GM21526 (cell line): ENCODE results near the gene SCN9A.

ENCODE experiments used
- ATAC-seq: cut with Tn5 transposase; IDR thresholded peaks from one replicate; pipeline ENCODE4 v1.9.1; 2021; ENCODE audit warnings: moderate library complexity; ENCODE audit not compliant: unreplicated experiment, low FRiP score

SCN9A gene

DNA sequence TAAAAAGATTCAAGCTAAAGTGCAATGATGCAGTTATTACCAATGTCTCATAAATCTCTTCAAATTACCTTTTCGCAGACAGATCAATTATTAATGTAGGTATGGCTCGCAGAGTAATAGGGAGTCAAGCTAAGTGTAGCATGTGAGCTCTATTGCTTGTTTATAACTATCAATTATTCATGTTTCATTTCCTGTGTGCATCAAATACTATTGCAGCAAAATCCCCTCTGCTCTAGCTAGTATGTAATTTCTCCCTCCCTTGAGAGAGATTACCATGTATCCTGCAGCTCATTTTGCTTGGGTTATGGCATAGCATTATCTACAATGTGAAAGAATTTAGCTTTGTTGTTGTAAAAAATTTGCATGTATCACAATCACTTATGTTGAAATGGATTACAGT is 182.3 kb downstream of the SCN9A start:
- ATAC-seq = no peak

DNA sequence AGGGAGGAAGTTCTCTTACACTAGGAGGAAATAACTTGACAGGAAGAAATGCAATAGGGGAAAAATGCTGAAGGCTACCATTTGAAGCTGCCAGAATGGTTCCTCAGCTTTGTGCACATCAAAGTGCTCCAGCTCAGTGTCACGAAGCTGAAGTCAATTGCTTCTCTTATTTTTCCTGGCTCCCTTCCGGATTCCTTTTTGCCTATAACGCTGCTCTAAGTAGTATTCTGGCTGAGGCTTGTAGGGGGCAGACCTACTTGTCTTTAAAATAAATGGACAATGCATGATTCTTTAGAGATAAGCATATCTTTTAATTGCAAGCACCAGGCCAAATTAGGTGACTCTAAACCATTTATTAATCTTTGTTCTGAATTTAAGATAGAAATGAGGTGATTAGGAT is 187.7 kb downstream of the SCN9A start:
- ATAC-seq = no peak

DNA sequence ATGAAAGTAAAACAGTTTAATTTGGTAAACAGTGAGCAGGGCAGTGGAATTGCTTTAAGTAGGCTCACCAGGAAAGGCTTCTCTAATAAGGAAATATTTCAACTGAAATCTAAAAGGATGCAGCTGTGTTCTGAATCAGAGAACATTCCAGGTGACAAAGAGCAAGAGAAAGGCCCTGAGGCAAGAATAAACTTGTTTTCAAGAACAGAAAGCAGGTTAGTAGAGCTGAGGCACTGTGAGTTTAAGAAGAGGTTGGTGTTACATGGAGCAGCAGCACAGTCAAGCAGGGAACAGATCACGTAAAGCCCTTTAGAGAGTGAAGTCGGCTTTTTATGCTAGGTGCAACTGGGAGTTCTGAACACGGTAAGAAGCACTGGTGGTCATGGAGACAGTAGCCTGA is 191.0 kb downstream of the SCN9A start:
- no peak for ATAC-seq

DNA sequence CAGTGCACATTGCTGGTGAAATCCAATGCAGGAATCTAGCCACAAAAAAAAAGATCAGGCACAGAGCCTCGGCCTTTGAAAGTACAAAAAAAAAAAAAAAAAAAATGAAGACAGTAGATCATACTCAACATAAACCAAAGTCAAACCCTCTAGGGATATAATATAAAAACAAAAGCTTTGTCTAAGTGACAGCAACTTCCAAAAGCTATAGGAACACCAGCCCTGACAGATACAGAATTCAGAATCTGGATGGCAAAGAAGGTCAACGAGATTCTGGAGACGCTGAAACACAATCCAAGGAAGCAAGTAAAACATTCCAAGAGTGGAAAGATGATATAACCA is 194.0 kb downstream of the SCN9A start:
- no peak for ATAC-seq

DNA sequence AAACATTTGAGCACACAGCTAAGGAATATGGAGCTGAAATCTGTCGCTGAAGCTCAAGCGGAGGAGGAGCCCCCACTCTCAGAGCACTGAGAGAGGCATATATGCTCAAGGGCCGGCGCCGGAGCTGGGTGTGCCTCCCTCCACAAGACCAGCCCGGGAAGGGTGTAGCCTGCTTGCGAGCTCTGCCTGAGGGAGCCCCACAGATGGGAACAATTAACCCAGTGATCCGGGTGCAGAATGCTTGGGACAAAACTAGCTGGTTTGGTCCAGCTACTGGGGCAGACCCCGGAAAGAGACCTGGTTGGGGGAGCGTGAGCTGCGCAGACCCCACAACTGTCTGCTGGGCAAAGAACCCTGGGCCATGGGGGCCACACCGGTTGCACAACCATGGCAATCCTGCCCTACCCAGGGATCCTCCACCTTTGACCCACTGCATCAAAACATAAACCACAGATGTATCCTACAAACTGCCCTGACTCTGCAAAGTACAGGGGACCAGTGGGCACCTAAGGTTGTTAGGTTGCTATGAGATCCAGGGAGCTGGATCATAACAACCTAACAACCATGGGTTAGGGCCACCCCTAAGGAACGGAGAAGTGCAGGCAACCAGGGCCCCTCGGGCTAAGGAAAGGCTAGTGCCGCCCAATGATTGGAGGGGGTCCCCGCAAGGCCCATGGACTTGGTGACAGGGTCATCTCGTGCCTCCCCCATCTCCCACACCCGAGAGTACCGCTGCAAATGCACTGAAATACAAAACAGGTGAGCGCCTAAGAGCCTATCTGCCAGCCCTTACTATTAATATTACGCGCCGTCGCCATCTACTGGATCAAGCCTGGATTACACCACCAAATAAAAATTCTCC is 194.6 kb downstream of the SCN9A start:
- ATAC-seq = peak; percentile 97

DNA sequence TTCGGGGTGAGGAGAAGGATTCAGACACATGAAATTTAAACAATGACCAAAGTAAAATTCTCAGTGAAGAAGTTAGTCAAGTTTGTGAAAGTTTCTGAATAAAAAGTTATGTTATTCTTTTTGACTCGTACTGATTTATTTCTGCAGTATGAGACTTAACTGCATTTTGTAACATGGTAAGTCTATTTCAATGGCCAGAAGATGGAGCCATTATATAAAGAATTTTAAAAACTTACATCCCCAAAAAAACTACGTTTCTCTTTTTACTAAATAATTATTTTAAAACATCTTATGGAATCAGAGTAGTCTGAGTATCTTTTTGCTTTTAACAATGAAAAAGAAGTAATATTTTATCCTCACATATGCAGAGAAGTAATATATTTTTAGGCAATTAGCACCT is 196.5 kb downstream of the SCN9A start:
- no peak for ATAC-seq

DNA sequence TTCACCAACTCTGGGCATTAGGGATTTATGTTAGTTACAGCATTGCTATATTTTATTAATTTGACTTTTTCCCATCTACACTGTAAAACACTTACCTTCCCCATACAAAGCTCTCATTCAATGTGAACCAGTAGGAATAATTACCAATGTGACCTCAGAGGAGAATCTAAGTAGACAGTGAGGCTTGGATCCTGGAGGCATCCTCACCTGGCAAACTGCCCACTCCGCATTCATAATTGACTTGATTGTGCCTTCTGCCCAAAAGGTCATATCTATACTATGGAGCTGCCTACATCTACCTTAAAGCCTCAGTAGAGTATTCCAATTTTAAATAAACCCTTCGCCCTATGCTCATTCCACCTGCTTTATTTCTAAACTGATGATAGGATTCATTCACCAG is 202.5 kb downstream of the SCN9A start:
- no peak for ATAC-seq

DNA sequence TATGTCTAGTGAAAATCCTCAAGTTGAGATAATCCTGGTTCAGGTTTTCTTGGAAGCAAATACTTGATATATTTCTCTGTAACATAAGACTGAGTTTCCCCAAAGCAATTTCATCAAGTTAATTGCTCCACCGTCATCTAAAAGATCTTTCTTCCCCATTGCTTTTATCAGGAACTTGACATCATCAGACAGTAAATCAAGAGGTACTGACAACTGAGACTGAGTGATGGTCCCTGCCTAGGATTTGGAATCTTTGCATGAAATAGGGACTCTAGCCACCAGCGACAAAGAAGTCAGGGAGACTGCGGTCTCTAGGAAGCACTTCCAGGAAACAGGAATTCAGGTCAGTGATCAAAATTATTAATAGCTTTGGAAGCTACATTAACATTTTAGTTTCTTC is 204.5 kb downstream of the SCN9A start:
- no peak for ATAC-seq

DNA sequence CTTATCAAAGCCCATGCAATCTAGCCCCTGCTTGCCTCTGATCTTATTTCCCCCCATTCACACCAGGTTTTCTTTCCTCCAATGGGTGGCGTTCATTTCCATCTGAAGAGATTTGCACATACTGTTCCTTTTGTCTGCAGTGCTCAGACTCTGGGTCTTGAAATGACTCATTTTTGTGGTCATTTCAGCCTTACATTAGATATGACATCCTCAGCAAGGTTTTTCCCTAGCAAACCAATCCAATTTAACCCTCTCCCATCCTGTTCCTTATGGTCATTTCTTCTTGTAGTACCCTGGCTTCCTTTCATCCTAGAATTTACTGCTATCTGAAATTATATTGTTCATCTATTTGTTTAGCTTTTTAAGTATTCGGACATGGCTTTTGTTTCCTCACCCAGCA is 205.4 kb downstream of the SCN9A start:
- ATAC-seq = peak; percentile 73

DNA sequence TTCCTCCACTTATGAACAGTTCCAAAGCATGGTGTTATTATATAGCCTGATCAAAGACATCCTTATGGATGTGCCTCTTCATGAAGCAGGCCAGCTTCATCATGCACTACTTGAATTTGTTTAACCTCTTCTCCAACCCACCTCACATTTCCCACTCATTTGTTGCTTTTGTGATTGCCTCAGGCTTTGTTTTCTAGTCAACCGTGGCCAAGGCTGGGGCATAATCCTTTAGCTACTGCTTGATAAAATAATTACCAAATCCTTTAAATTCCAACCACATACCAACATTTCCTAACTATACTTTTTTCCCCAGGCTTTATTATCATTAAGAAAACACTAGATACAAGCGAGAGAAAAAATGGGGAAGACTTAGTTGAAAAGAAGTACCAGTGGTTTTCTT is 208.3 kb downstream of the SCN9A start:
- ATAC-seq = no peak

DNA sequence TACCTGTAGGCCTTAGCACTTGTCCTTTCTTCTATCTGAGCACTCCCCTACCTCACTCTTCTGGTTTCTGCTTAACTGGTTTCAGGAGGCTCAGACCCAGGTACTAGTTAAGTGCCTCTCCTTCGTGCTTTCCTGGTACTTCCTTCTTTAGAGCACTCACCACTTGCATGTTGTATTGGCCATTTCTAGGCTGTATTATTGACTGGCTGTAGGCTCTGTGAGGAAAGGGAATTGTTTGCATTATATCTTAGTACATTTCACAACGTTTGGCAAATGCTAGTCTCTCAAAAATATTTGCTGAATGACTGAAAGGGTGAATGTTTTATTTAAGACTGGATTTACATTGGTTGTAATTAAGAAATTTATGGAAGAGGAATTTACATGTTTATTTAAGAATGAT is 212.0 kb downstream of the SCN9A start:
- ATAC-seq = no peak

DNA sequence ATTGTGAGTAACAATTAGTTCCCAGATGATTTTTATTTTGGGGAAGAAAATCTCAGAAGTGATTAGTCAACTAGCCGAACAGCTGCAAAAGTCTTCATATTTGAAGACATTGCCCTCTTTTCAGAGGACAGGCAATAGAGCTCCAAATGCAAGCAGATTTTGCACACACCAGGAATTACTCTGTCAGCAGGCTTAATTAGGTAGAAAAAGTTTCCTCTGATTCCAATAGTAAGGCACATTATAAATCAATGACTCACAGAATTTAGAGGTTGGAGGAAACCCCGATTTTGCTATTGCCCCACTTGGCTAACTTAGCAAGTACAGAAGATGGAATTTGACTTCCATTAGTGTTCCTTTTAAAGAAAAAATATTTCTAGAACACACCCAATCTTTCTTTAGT is 217.2 kb downstream of the SCN9A start:
- no peak for ATAC-seq

DNA sequence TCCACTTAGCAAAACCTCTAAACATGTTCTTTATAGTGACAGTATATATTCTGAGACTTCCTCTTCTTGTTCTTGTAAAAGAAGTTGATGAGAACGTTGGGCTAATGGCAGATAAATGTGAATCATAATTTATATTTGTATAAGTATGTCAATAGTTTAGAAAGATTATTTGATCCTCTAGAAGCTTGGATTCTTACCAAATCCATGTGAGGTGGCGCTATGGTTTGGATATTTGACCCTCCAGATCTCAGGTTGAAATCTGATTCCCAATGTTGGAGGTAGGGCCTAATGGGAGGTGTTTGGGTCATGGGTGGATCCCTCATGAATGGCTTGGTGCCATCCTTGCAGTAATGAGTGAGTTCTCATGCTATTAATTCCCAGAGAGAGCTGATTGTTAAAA is 218.2 kb downstream of the SCN9A start:
- ATAC-seq = no peak

DNA sequence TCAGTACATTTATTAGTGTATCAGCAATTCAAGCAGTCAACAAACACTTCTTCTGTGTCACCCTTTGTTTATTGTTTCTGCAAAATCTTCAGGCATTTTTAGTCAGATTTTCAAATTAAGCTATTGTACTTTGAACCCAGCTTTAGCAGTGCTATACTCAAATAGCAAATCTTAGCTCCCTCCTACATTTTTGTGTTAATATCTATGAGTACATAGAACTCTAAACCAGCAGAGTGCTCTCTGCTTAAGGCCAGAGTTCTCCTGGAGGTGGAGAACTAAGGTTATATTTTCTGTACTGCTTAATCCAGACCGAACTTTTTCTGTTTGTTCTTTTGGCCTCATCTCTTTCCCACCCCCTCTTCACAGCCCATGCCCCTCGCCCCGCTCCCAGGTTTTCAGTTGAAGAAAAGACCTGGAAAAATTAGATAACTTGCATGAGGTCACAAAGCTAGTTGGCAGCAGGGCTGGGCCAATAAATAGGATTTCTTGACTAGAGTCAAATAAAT is 218.7 kb downstream of the SCN9A start:
- no peak for ATAC-seq

DNA sequence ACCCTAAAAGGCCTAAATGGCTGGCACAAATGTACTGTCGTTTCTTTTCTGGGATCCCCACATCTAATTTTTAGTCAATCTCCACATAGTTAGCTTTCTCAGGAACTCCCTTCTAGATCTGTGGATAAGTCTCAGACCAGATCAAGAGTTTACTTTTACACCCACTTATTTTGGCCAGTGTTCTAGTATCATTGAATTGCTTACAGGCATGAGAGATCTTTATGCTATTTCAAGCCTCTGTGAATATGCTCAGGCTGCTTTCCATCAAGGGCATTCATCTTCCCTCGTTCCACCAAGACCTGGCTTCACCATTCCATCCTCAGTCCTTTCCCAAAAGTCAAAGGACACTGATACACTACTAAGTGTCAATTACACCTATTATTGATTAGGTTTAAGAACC is 220.2 kb downstream of the SCN9A start:
- no peak for ATAC-seq

DNA sequence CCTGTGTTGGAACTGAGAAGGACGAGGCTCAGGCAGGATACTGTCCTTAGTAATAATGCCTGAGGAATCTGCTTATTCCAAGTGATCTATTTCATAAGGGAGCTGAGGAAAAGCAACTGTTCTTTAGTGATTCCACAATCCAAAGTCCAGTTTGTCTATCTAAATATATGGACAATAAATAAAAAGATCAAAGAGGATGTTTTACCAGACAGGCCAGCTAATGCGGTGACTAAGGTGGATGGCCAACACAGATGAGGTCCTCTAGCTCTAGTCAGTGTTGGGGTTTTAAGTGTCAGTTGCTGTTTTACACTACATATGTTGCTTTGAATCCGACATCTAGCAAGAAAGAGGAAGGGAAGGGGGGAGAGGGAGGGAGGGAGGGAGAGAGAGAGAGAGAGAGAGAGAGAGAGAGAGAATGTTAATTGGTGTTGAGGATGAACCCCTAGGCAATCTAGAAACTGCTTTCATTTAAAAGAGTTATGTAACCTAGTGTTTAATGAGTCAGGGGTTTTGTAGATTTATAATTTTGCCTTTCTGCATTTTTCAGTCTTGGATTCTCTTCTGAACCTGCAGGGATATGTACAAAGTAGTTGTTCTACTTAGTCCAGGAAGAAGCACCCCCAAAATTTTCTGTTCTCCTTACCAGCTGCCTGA is 220.9 kb downstream of the SCN9A start:
- ATAC-seq = no peak

DNA sequence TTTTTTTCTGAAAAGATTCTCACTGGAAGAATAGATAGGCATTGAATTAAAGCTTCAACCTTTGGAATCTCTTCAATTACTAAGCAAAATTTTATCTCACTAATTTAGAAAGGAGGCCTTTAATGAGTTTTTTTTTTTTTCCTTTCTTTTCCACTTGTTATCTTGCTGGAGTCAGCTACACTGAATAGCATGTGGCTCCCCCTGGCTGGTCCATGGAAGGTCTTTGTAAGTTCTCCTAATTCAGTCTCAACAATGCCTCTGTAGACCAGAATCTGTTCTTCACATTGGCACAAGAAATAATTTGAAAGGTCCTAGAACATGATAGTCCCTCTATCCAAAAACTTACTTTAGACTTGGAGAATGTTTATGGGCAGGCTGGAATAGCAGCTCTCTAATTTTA is 223.7 kb downstream of the SCN9A start:
- ATAC-seq = no peak

DNA sequence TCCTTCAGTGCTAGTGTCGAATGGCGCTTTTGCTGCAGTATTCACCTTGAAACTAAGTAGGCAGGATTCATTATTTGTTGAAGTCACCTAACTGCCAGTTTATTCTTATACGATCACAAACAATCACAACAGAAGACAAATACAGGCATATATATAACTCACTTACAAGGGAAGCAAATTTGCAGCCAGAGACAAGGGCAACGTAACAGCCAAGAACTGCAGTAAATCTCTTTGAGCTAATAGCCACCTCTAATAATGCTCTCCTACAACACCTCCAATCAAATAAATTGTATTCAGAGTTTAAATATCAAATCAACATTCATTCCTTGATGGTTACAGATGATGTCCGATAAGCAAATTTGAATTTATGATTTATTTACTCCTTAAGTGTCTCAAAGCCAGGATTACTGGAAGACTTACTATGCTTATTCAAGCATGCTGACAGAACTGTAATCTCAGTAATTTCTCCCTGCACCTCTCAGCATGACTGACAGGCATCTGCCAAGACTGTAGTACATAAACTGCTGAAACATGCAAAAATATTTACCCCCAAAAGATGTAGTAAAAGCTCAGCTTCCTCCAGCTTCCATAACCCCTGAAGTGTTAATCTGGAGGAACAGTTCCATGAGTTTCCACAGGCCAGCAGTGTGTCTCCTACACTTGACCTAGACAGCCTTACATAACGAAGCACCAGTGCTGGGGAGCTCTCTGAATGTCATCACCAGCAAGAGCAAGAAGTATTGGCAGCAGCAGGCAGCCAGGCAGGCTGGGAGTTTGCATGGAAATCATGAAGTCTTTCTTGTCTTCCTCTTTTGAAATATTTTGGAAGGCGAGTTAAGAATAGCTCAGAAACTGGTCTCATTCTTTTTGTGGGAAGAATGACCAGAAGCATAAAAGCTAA is 227.0 kb downstream of the SCN9A start:
- no peak for ATAC-seq

DNA sequence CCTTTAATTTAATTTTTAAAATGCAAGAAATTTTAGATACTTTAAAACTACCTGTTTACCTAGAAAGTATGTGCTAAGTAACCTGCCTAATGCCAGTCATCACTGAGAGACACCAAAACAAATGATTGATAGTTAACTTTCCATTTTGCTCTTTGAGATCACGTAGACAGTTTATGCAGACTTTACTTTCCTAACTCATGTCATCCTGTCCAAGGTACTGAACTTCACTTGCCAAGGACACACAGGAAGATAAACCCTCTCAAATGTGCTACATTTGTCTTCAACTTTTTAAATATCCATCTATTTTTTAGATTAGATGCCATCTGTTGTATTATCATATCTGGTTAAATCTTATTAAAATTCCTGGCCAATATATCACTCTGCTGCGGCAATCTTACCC is 227.9 kb downstream of the SCN9A start:
- ATAC-seq = no peak
